Progenitor cell of endocrine pancreas (in vitro differentiated cells): ENCODE data around the gene ITPRIPL2. TPM values are rescaled to one million over a fixed set of nuclear protein-coding genes. Genes with fewer than 3 reads are reported as not detected.

Experiments used
- DNase-seq: peaks from one replicate; pipeline ENCODE4 v3.0.0; 2021; ENCODE audit warnings: low spot score; ENCODE audit not compliant: unreplicated experiment
- H3K27ac Mint-ChIP-seq: 2 replicates; pipeline ENCODE4 v1.8.0; 2021; ENCODE audit warnings: mild to moderate bottlenecking, moderate library complexity, mixed read lengths
- H3K27me3 Mint-ChIP-seq: 2 replicates; pipeline ENCODE4 v1.8.0; 2021; ENCODE audit warnings: mixed read lengths
- H3K36me3 Mint-ChIP-seq: 2 replicates; pipeline ENCODE4 v1.8.0; 2022; ENCODE audit warnings: mixed read lengths; ENCODE audit not compliant: insufficient read depth
- H3K4me1 Mint-ChIP-seq: 2 replicates; pipeline ENCODE4 v1.8.0; 2021; ENCODE audit warnings: low read depth, mixed read lengths
- H3K4me3 Mint-ChIP-seq: 2 replicates; pipeline ENCODE4 v1.8.0; 2021; ENCODE audit warnings: low read depth, mild to moderate bottlenecking, moderate library complexity, mixed read lengths
- H3K9me3 Mint-ChIP-seq: 2 replicates; pipeline ENCODE4 v1.8.0; 2021; ENCODE audit warnings: low read depth, mixed read lengths
- total RNA-seq: library from RNA; stranded (reverse); gene quantifications from 2 replicates; pipeline ENCODE4 v1.2.1, GENCODE V29; 2021
- TF ChIP-seq, protein P1 (sequence below): fragments of 200-600 bp; sonication (generic); IDR thresholded peaks from one replicate; pipeline ENCODE4 v1.5.0; 2021; ENCODE audit warnings: antibody characterized with exemption, mild to moderate bottlenecking; ENCODE audit not compliant: unreplicated experiment

Gene ITPRIPL2
- total RNA-seq, 1 donor from 2014 or later = 12.0 TPM

DNA sequence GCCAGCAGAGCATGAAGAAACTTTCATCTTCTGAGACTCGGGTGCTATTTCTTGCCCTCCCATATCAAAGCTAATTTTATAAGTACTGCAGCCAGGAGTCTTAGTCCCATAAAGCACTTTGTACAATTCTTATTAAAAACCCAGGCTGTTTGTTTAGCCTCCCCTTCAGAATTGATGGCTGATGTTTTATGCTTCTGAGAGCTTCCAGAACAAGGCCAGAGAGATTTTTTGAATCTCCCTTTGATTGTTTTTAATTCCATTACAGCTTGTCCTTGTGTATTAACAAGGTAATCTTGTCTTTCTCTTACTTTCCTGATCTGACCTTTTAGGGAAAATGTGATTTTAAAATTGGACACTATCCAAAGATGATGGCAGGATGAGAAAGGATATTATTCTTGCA lies 30.1 kb upstream of the ITPRIPL2 start:
- TF ChIP-seq, protein P1, sequence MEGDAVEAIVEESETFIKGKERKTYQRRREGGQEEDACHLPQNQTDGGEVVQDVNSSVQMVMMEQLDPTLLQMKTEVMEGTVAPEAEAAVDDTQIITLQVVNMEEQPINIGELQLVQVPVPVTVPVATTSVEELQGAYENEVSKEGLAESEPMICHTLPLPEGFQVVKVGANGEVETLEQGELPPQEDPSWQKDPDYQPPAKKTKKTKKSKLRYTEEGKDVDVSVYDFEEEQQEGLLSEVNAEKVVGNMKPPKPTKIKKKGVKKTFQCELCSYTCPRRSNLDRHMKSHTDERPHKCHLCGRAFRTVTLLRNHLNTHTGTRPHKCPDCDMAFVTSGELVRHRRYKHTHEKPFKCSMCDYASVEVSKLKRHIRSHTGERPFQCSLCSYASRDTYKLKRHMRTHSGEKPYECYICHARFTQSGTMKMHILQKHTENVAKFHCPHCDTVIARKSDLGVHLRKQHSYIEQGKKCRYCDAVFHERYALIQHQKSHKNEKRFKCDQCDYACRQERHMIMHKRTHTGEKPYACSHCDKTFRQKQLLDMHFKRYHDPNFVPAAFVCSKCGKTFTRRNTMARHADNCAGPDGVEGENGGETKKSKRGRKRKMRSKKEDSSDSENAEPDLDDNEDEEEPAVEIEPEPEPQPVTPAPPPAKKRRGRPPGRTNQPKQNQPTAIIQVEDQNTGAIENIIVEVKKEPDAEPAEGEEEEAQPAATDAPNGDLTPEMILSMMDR = no peak
- no peak for DNase-seq
- Mint-ChIP-seq H3K4me1 (peaks cover 2% of the 10 kb centered on the region), H3K27me3 (peaks cover 11% of the 10 kb centered on the region), H3K27ac (no peak overlapping the region), H3K4me3 (no peak overlapping the region), H3K9me3 (no peaks in the 10 kb centered on the region), H3K36me3 (peaks cover 31% of the 10 kb centered on the region)

DNA sequence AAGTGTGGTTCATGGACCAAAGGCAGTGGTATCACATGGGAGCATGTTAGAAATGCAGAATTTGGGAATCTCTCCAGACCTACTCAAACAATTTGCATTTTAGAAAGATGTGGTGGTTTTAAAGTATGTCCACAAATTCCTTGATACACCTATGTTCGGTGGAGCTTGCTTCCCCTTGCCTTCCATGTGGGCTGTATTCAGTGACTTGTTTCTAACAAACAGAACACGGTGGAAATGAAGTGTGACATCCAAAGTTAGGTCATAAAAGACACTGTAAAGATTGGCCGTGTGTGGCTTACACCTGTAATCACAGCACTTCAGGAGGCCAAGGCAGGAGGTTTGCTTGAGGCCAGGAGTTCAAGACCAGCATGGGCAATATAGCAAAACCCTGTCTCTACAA lies 29.6 kb upstream of the ITPRIPL2 start:
- Mint-ChIP-seq H3K36me3 (peaks cover 27% of the 10 kb centered on the region), H3K9me3 (no peaks in the 10 kb centered on the region), H3K4me3 (no peak overlapping the region), H3K4me1 (peaks cover 2% of the 10 kb centered on the region), H3K27me3 (peaks cover 11% of the 10 kb centered on the region), H3K27ac (no peak overlapping the region)
- TF ChIP-seq, protein P1 = no peak
- DNase-seq = no peak

DNA sequence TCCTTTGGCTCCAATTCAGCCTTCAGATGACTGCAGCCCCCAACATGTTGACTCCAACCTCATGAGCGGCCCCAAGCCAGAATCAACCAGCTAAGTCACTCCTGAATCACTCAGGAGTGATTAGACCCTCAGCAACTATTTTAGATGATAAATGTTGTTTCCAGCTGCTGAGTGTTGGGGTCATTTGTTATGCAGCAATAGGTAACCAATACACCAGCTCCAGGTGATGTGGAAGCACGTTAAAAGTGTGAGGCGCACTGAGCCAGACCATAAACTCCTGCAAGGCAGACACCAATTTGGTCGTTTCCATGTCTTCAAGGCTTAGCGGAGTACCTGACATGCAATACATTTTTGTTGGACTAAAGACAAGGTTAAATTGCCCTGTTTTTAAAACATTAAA lies 28.9 kb upstream of the ITPRIPL2 start:
- Mint-ChIP-seq H3K4me3 (no peak overlapping the region), H3K27me3 (peaks cover 14% of the 10 kb centered on the region), H3K4me1 (peaks cover 2% of the 10 kb centered on the region), H3K27ac (no peak overlapping the region), H3K9me3 (no peaks in the 10 kb centered on the region), H3K36me3 (peaks cover 21% of the 10 kb centered on the region)
- TF ChIP-seq, protein P1 = no peak
- no peak for DNase-seq

DNA sequence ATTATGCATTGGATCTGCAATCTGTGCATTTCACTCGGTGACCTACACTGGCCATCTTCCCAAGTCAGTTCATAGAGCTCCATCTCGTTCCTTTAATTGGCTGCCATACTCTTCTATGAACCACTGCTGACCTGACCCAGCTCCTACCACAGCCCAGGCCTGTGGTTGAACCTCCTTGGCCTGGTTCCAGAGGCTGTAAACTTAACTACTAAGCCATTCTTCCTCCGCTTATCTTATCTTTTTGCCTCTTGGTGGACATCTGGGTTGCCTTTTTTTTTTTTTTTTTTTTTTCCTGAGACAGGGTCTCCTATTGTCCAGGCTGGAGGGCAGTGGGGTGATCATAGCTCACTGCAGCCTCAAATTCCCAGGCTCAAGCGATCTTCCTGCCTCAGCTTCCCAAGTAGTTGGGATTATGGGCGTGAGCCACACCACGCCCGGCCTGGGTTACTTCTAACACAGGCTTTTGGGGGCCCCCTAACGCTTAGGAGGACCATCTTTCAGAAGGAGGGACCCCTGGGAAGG lies 28.0 kb upstream of the ITPRIPL2 start:
- Mint-ChIP-seq H3K9me3 (no peaks in the 10 kb centered on the region), H3K27me3 (peaks cover 15% of the 10 kb centered on the region), H3K4me3 (no peak overlapping the region), H3K27ac (no peak overlapping the region), H3K36me3 (peaks cover 16% of the 10 kb centered on the region), H3K4me1 (peaks cover 2% of the 10 kb centered on the region)
- DNase-seq = no peak
- TF ChIP-seq, protein P1 = no peak

DNA sequence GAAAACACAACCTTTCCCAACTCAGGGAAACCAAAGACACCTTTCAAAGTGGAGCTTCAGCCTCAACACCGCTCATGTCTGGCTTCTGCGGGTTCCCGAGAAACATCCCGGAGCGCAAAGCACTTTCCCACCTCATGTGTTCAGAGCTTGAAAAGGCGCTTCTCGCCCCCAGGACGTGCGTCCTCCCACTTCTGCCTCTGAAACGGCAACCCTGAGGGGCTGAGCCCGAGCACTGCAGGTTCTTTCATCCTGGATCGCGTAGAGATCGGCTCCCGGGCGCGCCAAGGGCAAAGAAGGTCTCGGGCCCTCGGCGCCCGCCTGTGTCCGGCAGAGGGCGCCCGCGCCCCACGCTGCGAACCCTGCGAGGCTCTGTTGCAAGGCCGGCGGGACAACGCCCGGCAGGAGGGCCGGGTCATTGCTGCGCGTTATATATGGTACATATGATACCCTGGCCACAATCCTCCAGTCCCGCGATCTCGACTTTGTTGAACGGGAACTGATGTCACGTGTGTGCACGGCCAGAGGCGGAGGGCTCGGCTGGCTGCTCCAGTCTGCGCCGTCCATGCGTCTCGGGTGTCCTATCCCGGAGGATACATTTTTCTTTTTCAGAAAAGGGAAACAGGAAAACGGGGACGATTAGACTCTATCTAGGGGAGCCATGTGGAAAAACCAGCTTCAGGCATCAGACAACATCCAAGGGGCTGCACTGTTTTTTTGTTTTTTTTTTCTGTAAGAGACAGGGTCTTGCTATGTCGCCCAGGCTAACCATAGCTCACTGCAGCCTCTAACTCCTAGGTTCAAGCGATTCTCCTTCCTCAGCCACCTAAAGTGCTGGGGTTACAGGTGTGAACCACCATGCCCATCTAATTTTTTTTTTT lies 27.2 kb upstream of the ITPRIPL2 start:
- DNase-seq = peak; percentile 87
- TF ChIP-seq, protein P1 = peak; percentile 99
- Mint-ChIP-seq H3K36me3 (peaks cover 8% of the 10 kb centered on the region), H3K27me3 (peaks cover 16% of the 10 kb centered on the region), H3K27ac (no peak overlapping the region), H3K4me3 (peak overlapping the region; percentile 57), H3K9me3 (no peaks in the 10 kb centered on the region), H3K4me1 (peaks cover 2% of the 10 kb centered on the region)
